A673 (cell line): ENCODE results near the gene THUMPD1.

Source experiments
- EZH2 ChIP-seq: fragments of 200-600 bp; sonication (generic); IDR thresholded peaks from 2 replicates; pipeline ENCODE4 v1.6.1; 2017; ENCODE audit warnings: borderline replicate concordance, low read depth, mild to moderate bottlenecking, mixed read lengths, antibody characterized with exemption, low read length; ENCODE audit not compliant: poor library complexity, severe bottlenecking
- TF ChIP-seq, protein P1 (sequence below): fragments of 300-800, 200-600 bp; sonication (generic); conservative IDR thresholded peaks from 2 replicates; pipeline ENCODE4 v1.5.1; 2017; ENCODE audit warnings: low read depth, mild to moderate bottlenecking, antibody characterized with exemption, low read length, moderate library complexity, mixed read lengths

DNA sequence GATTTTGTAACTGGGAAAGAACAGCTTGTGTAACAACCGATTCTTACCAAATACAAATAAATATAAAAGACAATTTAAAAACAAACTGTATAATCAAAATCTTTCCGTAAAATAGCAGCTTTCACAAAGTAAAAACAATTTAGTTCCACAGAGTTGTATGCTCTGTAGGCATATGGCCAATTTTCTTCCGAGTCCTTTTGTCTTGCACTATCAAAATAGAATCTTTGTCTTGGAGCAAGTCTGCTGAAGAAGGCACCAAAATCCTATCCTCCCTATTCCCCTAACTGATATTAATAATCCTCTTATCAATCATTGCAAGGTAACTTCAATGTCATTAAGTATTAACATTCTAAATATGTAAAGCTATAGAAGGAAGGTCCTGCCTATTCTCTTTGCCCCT, 7.6 kb downstream of the THUMPD1 start:
- TF ChIP-seq, protein P1, sequence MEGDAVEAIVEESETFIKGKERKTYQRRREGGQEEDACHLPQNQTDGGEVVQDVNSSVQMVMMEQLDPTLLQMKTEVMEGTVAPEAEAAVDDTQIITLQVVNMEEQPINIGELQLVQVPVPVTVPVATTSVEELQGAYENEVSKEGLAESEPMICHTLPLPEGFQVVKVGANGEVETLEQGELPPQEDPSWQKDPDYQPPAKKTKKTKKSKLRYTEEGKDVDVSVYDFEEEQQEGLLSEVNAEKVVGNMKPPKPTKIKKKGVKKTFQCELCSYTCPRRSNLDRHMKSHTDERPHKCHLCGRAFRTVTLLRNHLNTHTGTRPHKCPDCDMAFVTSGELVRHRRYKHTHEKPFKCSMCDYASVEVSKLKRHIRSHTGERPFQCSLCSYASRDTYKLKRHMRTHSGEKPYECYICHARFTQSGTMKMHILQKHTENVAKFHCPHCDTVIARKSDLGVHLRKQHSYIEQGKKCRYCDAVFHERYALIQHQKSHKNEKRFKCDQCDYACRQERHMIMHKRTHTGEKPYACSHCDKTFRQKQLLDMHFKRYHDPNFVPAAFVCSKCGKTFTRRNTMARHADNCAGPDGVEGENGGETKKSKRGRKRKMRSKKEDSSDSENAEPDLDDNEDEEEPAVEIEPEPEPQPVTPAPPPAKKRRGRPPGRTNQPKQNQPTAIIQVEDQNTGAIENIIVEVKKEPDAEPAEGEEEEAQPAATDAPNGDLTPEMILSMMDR: no peak
- TF ChIP-seq EZH2: no peak
